Loucy (cell line): ENCODE measurements around the gene BBOX1.

Source experiments
- H2AFZ ChIP-seq: fragments of 200-600 bp; sonication (generic); 2 replicates; pipeline ENCODE4 v1.6.0; 2016; ENCODE audit warnings: antibody characterized with exemption, mild to moderate bottlenecking, low read length, moderate library complexity
- H3F3A ChIP-seq: fragments of 200-600 bp; 2 replicates; pipeline ENCODE4 v1.6.0; 2016; ENCODE audit warnings: antibody characterized with exemption, low read depth, mild to moderate bottlenecking
- H3K27me3 ChIP-seq: fragments of 200-600 bp; sonication (generic); 2 replicates; pipeline ENCODE4 v1.6.1; 2014; ENCODE audit warnings: low read length, mild to moderate bottlenecking; ENCODE audit not compliant: insufficient read depth, poor library complexity, severe bottlenecking
- H3K36me3 ChIP-seq: fragments of 200-600 bp; sonication (generic); 2 replicates; pipeline ENCODE4 v1.6.1; 2016; ENCODE audit warnings: low read length; ENCODE audit not compliant: insufficient read depth
- H3K4me1 ChIP-seq: fragments of 200-600 bp; sonication (generic); 2 replicates; pipeline ENCODE4 v1.5.1; 2014; ENCODE audit warnings: low read length, mild to moderate bottlenecking; ENCODE audit not compliant: insufficient read depth, poor library complexity, severe bottlenecking
- H3K4me2 ChIP-seq: fragments of 200-600 bp; sonication (generic); 2 replicates; pipeline ENCODE4 v1.6.0; 2014; ENCODE audit warnings: antibody characterized with exemption, low read length, low read depth, mild to moderate bottlenecking; ENCODE audit not compliant: poor library complexity, severe bottlenecking
- H3K4me3 ChIP-seq: fragments of 200-600 bp; sonication (generic); 2 replicates; pipeline ENCODE4 v1.5.1; 2014; ENCODE audit warnings: low read length, mild to moderate bottlenecking, mixed read lengths; ENCODE audit not compliant: poor library complexity, severe bottlenecking
- H3K79me2 ChIP-seq: fragments of 200-600 bp; sonication (generic); 2 replicates; pipeline ENCODE4 v1.6.1; 2014; ENCODE audit warnings: low read length; ENCODE audit not compliant: insufficient read depth
- H3K9ac ChIP-seq: fragments of 200-600 bp; sonication (generic); 2 replicates; pipeline ENCODE4 v1.6.0; 2014; ENCODE audit warnings: mild to moderate bottlenecking, low read depth, low read length, moderate library complexity; ENCODE audit not compliant: poor library complexity, severe bottlenecking
- H3K9me2 ChIP-seq: fragments of 200-600 bp; sonication (generic); replicated peaks from 2 replicates; pipeline ENCODE4 v1.6.1; 2016; ENCODE audit warnings: low read depth, low read length, mixed read lengths
- H3K9me3 ChIP-seq: fragments of 200-600 bp; sonication (generic); 2 replicates; pipeline ENCODE4 v1.6.1; 2014; ENCODE audit warnings: mild to moderate bottlenecking, antibody characterized with exemption, low read length, low read depth; ENCODE audit not compliant: insufficient read depth
- H4K20me1 ChIP-seq: fragments of 200-600 bp; sonication (generic); 2 replicates; pipeline ENCODE4 v1.6.0; 2014; ENCODE audit warnings: antibody characterized with exemption, low read length, mild to moderate bottlenecking; ENCODE audit not compliant: insufficient read depth, poor library complexity, severe bottlenecking
- EZH2phosphoT487 ChIP-seq: fragments of 200-600 bp; IDR thresholded peaks from 2 replicates; pipeline ENCODE4 v1.6.1; 2018; ENCODE audit warnings: antibody characterized with exemption, mild to moderate bottlenecking, moderate library complexity, borderline replicate concordance
- TF ChIP-seq, protein P1 (sequence below): fragments of 200-600 bp; sonication (generic); conservative IDR thresholded peaks from 2 replicates; pipeline ENCODE4 v1.5.1; 2014; ENCODE audit warnings: mild to moderate bottlenecking, antibody characterized with exemption, low read length

BBOX1 gene

DNA sequence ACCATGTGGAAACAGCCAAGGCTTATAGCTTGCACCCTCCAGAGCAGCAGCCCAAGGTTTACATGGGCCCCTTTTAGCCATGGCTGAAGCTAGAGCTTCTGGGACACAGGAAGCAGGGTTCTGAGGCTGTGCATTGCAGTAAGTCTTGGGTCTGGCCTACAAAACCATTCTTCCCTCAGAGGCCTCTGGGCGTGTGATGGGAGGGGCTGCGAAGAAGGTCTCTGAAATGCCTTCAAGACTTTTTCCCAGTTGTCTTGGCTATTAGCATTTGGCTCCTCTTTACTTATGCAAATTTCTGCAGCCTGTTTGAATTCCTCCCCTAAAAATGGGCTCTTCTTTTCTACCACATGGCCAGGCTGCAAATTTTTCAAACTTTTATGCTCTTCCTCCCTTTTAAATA lies 109.5 kb downstream of the BBOX1 start:
- Histone ChIP-seq H3K4me3 (no peak overlapping the region), H4K20me1 (no peaks in the 10 kb centered on the region), H3K9ac (no peak overlapping the region), H3K27me3 (no peaks in the 10 kb centered on the region), H2AFZ (no peak overlapping the region), H3K36me3 (no peaks in the 10 kb centered on the region), H3F3A (no peaks in the 10 kb centered on the region), H3K9me3 (no peaks in the 10 kb centered on the region), H3K4me1 (no peaks in the 10 kb centered on the region), H3K79me2 (no peaks in the 10 kb centered on the region), H3K4me2 (no peak overlapping the region), H3K9me2 (no peaks in the 10 kb centered on the region)
- TF ChIP-seq EZH2phosphoT487, result no peak
- TF ChIP-seq, protein P1, sequence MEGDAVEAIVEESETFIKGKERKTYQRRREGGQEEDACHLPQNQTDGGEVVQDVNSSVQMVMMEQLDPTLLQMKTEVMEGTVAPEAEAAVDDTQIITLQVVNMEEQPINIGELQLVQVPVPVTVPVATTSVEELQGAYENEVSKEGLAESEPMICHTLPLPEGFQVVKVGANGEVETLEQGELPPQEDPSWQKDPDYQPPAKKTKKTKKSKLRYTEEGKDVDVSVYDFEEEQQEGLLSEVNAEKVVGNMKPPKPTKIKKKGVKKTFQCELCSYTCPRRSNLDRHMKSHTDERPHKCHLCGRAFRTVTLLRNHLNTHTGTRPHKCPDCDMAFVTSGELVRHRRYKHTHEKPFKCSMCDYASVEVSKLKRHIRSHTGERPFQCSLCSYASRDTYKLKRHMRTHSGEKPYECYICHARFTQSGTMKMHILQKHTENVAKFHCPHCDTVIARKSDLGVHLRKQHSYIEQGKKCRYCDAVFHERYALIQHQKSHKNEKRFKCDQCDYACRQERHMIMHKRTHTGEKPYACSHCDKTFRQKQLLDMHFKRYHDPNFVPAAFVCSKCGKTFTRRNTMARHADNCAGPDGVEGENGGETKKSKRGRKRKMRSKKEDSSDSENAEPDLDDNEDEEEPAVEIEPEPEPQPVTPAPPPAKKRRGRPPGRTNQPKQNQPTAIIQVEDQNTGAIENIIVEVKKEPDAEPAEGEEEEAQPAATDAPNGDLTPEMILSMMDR, result no peak

DNA sequence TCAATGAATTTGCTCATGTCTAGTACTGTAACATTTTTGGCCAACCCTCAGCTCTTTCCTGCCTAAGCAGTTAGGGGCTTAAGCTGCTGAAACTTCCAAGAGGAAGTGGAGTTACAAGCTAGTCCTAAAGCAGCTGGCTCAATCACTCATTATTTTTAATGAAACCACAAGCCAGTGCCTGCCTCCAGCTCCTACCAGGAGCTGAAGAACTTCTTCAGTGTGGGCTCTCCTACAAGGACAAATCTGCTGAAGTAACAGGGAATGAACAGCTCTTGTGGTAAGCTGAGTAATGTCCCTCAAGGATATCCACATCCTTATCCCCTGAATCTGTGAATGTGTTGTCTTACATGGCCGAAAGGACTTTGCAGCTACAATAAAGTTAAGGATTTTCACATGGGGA lies 112.5 kb downstream of the BBOX1 start:
- H4K20me1 ChIP-seq, result no peaks in the 10 kb centered on the region
- H3K9ac ChIP-seq, result no peak overlapping the region
- H3K79me2 ChIP-seq, result no peaks in the 10 kb centered on the region
- H3K9me3 ChIP-seq, result no peaks in the 10 kb centered on the region
- no peaks in the 10 kb centered on the region for H3F3A ChIP-seq
- H3K9me2 ChIP-seq, result no peaks in the 10 kb centered on the region
- TF ChIP-seq EZH2phosphoT487, result no peak
- TF ChIP-seq, protein P1, result no peak
- no peak overlapping the region for H3K4me2 ChIP-seq
- no peaks in the 10 kb centered on the region for H3K27me3 ChIP-seq
- no peaks in the 10 kb centered on the region for H3K36me3 ChIP-seq
- no peak overlapping the region for H3K4me3 ChIP-seq
- no peaks in the 10 kb centered on the region for H3K4me1 ChIP-seq
- no peak overlapping the region for H2AFZ ChIP-seq

DNA sequence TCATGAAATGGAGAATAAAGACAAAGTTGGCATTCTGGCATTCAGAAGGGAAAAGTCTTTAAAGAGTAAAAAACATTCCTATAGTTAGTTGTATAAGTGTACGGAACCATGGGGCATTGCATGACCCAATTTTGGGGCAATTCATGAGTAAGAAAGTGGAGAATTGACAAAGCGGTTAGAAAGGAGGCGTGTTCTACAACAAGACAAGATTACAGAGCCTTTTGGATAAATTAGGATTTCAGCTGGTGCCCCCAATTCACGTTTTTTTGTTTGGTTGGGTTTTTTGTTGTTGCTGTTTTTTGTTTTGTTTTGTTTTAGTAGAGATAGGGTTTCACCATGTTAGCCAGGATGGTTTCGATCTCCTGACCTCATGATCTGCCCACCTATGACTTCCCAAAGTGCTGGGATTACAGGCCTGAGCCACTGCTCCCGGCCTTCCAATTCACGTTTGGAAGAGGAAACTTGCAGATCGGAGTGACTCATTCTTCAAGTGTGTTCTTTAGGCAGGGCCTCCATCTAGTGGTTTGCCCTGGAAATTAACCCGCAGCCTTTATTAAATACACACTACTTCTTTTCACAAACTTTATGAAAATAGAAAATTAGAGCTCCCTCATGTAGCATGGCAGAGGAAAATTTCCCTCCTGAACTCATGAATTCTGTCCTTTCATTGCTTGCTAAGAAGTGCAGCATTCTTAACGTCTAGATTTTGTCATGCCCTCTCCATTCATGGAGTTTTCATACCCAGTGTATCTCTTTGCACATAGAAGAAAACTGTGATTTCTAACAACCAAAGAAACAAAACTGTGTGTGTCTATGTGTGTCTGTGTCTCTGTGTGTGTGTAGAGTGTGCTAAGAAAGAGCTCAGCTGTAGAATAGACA lies 118.1 kb downstream of the BBOX1 start:
- H3K9me3 ChIP-seq, result no peaks in the 10 kb centered on the region

More for the DNA sequence above, 118.1 kb downstream of the BBOX1 start:
- H3K4me2 ChIP-seq, result peak overlapping the region; percentile 34
- H3K9ac ChIP-seq, result no peak overlapping the region
- no peaks in the 10 kb centered on the region for H3F3A ChIP-seq
- no peaks in the 10 kb centered on the region for H3K27me3 ChIP-seq
- H4K20me1 ChIP-seq, result no peaks in the 10 kb centered on the region
- no peak for TF ChIP-seq EZH2phosphoT487
- TF ChIP-seq, protein P1, result peak; percentile 87
- H3K36me3 ChIP-seq, result no peaks in the 10 kb centered on the region
- H2AFZ ChIP-seq, result peak overlapping the region; percentile 63
- H3K4me1 ChIP-seq, result no peaks in the 10 kb centered on the region
- H3K4me3 ChIP-seq, result no peak overlapping the region
- no peaks in the 10 kb centered on the region for H3K9me2 ChIP-seq
- no peaks in the 10 kb centered on the region for H3K79me2 ChIP-seq
